Activated T-cell treated with anti-CD3 and anti-CD28 coated beads, Interleukin-2, amount 50 U/mL, for 1 hour (primary cell): Measurements from ENCODE around the gene RELN.
"Not testable (repeated sequence)": the region's sequence is repeated elsewhere in the genome, so short reads cannot be mapped to it uniquely, and the experiment has no call there.

Source experiments
- DNase-seq: peaks from one replicate; pipeline ENCODE4 v3.0.0-alpha.2; 2020

The RELN gene

DNA sequence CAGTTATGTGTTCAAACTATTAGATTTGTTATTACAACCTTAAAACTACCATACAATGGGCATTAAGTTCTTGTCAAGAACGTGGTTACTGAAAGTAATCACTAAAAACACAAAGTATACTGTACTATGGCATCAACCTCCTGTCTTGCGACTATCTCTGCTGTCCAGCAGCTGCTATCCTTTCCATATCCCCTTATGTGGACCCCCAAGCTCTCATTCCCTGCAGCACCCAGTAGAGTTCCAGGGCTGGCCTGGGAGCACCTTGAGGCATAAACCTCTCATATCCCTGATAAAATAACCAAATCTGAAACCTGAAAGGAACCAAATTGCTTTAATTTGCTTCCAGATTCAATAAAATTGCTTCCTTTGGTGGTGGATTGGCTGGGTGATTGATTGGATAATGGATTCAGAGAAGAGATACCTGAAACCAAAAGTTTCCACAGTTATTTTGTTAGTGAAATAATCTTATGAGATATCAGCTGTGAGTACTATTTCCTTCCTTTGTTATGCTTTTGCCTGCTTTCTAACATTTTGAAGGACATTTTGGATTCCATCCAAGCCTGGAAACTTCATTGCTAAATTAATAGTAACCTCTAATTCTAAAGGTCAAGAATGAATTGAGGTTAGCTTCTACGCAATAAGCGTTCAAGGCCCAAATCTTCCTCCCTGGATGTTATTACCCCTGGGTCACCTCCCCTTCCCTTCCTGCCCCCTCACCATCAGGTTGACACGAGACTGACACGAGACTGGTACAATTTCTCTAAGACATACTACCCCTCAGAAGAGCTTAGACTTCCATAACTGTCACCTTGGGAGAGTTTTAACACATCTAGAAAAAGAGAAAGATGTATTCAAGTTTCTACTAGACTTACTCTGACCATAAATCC lies 48.8 kb downstream of the RELN start:
- DNase-seq, result no peak

DNA sequence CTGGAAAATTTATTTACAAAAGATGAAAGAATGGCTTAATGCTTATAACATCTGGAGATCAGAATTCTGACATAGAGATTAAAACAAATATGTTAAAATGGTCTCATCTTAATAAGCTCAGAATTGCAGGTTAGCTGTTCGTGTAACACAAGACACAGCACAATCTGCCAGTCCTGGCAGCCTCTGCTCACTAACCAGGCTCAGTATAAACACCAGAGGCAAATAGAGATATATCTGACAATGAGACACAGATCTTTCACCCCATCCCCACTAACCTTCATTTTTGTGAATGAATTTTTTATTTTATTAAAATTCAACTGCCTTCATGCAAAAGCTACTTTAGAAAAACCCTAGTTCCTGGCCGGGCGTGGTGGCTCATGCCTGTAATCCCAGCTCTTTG lies 51.8 kb downstream of the RELN start:
- DNase-seq, result no peak

DNA sequence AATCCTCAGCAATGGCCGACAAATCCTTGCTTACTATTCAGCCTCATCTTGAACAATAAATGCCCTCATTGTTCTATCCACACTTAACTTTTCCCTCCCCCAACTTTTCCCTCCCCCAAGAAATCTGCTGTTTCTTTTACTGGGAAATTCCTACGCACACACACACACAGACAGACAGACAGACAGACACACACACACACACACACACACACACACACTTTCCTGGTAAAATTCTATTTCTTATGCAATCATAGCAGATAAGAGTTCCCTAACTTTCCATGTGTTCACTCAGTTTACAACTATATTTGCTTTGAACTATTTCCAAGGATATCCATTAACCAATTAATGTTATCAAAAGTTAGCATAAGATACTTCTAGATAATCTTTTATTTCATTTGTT lies 52.9 kb downstream of the RELN start:
- no peak for DNase-seq

DNA sequence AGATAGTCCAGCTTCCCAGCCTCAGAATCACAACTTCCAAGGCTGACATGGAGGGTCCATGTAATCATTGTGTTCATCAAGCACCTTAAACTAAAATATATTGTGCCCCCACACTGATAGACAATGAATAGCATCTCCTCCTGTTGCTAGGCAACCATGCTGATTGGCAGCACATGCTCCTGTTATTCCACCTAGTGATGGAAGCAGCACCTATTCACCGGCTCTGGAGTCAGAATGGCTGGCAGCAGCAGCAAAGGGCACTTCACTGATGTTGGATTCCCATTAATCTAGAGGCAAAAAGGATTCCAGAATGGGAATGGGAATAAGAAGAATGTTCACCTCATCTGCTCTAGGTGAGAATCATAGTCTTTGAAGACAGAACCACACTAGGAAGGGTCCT lies 55.0 kb downstream of the RELN start:
- DNase-seq, result no peak

DNA sequence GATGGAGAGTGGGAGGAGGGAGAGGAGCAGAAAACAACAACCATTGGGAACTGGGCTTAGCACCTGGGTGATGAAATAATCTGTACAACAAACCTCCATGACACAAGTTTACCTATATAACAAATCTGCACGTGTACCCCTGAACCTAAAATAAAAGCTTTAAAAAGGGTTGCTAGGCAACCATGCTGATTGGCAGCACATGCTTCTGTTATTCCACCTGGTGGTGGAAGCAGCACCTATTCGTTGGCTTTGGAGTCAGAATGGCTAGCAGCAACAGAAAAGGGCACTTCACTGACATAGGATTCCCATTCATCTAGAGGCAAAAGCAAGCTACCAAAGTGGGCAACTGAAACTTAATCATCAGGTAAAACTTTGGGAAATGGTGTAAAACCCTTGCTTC lies 57.1 kb downstream of the RELN start:
- DNase-seq, result no peak

DNA sequence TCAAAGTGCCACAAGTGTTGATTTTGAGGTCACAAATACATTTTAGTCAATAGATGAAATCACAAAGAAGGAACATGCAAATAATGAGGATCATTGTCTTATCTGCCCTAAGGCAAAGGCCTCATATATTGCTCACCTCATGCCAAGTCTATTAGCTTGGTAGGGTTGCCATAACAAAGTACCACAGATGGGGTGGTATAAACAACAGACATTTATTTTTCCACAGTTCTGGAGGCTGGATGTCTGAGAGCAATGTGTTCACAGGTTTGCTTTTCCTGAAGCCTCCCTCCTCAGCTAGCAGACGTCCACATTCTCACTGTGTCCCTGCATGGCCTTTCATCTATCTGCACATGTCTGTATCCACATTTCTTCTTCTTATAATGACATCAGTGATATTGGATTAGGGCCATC lies 59.6 kb downstream of the RELN start:
- DNase-seq, result no peak

DNA sequence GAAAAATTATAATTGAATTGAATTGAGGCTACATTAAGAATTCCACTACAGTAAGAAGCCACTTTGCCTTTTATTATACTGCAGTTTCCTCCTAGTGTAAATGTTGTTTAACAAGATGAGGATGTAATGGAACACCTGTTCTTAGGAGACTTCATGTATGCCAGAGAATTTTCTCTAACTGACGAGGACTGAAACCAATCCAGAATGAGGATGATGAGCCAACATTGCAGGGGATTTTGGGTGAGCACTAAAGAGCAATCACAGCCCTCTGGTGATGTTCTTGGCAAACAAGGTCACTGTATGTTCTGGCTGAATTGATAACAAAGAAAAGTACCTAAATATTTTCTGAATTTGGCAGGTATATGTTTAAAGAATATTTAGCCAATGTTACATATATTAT lies 60.9 kb downstream of the RELN start:
- DNase-seq, result no peak

DNA sequence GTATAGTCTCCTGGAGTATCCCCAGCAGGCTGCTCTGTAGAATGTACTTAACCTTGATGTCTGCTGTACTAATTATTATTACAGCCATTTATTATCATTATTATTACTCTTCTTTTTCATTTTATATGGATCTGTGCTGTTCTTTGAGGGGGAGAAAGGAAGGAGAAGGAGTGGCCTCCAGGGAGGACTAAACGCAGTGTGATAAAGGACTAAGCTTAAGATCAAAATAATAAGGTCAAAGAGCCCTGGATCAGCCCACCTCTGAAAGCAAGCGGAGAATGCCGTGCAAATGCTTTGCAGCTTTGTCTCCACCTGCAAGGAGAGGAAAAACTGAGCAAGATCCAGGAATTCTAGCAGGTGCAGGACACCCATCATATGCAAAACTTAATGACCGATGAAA lies 65.3 kb downstream of the RELN start:
- no peak for DNase-seq

DNA sequence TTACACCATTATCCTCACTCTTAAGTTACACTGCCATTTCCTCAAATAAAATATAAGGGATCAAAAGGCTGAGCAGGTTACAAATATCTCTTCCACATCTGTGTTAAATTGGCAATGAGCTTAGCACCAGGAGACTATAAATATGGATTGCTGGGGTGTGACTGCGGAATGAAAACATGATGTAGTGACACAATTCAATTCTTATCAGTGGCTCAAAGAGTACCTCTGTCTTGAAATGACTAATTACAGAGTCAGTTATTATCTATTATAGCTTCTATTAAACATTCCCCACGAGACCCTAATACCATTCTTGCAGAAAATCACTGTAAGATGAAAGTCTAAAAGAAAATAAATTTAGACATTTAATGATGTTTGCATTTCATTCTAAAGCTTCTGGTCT lies 67.1 kb downstream of the RELN start:
- no peak for DNase-seq

DNA sequence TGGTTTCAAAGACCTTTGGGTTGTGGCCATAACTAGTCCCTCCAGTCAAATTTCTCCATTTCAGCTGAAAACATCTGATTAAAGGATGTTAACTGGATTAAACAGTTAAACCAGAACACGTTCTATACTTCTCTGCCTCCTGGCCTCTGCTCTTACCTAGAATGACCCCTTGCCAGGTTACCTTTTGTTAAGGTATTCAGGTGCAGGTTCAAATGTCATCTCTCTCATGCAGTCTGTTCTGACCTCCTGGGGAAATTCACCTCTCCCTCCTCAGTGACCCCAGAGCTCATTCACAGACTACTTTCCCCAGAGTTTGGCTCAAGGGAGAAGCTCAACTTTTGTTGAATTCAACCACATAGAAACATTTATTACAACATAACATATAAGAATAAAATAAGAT lies 67.8 kb downstream of the RELN start:
- no peak for DNase-seq

DNA sequence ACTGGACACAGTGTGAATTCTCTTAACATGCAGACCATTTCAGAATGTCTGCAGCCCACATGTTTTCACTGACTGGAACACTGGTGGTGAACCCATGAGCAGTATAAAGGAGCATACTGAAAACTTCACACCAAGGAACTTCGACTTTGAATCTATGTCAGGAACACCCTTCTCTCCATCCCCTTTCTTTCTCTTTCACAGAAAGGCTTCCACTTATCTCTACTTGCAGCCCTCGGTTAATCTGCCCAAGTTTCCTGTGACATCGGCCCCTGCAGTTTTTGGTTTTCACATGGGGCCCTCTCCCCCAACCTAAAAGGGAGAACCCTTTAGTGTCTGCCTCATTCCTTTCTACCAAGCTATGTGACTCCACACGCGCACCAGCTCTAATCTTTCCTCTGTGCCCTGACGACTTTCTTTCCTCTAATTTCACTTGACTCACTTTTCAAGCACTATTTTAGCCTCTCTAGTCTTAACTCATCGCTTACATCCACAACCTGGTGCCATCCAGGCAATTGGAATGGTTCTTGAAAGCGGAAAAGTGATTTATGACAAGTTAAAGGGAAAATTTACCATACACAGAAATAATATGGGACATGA lies 70.1 kb downstream of the RELN start:
- DNase-seq, result no peak

DNA sequence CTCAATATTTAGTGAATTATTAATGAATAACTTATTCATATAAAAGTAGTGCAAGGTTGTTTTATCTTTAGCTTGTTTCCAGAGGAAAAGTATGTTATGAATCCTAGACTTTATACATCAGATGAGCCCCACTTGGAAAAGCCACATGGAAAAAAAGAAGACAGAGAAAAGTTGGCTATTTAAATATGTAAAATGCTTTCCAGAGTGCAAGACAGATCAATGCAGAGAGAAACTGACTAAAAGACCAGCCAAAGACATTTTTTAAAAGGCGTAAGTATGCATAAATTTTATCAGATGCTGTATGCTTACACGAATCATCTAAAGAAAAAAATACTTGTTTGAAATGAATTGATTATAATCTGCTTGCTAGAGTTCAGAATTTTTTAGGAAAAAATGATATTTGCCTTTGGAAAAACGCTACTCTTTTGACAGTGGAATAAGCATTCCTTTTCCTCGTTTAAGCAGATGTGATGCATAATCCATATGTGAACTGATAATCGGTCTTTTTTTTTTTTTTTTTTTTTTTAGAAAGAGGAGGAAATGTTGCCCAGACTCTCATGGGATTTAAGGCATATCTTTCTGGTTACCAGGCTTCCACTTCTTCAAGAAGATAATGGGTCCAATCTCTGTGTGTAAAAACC lies 70.7 kb downstream of the RELN start:
- no peak for DNase-seq

DNA sequence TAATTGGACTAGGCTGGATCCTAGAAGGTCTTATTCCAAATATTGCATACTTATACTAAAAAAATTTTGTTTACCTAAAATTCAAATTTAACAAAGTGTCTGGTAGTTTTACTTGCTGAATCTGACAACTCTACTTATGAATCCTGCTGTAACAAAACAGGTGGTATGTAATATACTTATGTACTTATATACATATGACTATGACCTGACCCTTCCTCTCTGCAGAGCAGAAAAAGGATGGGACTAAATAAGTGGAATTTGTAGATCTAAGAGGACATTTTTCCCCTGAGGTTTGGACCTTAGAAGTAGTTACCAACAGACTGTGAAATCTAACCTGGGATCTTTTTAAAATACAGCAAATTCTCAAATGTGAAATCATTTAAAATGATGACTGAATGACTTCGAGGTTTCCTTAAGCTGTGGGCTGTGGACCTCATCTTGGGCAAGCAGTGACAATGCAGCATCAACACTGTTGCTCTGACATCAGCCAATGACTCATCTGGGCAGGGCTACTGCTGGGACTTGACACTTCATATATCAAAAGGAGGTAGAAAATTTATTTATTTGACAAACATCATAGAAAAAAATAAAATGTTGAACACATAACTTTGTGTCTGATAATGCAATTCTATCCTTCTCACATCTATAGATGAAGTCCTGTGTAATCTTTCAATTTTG lies 73.6 kb downstream of the RELN start:
- DNase-seq, result no peak

DNA sequence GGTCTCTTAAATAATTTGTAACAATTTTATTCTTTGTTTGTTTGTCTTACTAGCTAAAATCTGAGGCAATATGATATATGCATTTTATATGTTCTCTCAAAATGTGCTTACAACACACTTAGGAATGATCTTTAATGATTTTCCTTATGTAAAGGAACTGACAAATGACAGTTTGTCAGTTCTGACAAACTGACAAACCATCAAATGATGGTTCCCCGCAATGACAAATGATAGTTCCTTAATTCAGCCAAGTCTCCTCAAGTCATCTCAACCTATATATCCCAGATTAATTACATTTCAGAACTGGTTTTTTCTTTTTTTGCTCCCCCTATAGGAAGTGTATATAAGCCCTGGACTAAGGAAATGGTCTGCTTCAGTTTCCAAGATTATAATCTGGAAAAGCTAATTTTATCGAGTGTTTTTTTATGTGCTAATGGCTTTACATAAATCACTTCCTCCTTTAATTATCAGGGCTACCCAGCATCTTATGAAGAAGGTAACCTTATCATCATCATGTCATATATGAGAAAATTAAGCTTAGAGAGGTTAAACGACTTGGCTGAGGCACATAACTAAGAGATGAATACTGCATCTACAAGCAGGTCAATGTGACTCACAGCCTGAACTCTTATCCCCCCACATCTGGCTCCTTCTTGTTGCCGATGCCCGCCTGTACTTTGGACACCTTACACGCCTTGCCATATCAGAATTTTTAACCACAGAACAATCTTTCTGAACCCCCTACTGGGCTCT lies 75.1 kb downstream of the RELN start:
- no peak for DNase-seq

DNA sequence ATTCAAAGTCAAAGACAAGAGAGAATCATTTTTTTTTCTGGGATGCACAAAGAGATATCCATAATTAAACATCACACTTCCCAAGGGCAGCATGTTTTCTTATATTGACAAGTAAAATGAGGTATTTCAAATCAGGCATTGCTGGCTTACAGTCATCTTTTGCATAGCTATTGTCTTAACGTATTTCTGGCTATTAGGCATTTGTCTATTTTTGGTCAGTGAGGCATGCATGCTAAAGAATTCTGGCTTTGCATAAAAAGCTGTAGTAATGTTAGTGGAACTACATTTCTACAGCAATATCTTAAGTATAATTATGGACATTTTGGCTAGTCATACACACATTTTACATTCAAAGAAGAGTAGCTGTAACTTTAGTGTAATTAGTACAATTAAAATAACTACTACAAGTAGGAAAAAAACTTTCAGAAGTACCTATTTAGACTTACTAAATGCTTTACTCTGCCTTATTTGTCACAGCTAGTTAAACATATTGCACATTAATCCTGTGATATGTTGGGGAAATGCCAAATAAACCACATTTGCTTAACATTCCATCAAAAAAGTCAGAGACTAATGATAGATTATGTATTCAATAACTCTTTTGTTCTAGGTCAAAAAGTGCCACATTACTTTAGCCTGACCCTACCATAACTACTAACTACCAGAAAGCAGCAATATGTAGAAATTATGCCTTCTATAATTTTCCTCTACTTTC lies 76.4 kb downstream of the RELN start:
- DNase-seq, result no peak

DNA sequence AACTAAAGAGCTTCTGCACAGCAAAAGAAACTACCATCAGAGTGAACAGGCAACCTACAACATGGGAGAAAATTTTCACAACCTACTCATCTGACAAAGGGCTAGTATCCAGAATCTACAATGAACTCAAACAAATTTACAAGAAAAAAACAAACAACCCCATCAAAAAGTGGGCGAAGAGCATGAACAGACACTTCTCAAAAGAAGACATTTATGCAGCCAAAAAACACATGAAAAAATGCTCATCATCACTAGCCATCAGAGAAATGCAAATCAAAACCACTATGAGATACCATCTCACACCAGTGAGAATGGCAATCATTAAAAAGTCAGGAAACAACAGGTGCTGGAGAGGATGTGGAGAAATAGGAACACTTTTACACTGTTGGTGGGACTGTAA lies 78.4 kb downstream of the RELN start:
- DNase-seq, result not testable (repeated sequence)

DNA sequence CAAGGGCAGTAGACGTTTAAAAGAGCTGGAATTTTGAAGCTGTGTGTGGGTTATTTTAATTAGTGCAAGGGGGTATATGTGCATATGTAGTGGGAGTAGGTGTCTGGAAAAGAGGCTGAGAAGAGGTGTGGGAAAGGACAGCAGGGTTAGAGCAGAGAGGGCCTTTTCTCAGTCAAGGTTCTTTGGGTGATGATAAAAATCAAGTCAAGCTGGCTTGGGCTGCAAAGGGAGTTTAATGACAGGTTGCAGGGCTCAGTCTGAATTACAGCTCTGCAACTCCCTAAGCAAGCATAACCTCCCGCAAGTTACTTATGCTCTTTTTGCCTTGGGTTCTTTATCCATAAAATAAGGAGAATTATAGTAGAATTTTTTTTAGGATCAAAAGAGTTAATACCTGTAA lies 83.5 kb downstream of the RELN start:
- DNase-seq, result no peak

DNA sequence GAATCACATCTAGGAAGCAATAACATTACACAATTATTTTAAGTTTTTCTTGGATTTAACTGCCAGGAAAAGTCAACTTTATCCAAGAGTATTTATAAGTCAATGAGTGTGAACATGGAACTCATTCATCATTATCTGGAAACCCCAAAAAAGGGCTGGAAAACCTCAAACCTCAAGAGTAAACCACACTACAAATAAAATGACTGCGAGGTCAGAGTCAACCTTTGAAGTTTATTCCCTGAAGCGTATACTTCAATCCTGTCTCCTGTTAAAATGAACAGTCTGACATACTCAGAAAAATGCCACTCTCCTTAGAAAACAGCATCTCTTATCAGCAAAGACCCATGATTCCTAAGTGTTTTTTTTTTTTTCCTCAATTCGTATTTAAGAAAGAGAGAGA lies 86.5 kb downstream of the RELN start:
- no peak for DNase-seq

DNA sequence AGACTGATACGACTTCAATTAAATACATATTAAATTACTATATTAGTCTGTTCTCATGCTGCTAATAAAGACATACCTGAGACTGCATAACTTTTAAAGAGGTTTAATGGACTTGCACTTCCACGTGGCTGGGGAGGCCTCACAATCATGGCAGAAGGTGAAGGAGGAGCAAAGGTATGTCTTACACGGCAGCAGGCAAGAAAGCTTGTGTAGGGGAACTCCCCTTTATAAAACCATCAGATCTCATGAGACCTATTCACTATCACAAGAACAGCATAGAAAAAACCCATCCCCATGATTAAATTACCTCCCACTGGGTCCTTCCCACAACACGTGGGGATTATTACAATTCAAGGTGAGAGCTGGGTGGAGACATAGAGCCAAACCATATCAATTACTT lies 92.6 kb downstream of the RELN start:
- not testable (repeated sequence) for DNase-seq

DNA sequence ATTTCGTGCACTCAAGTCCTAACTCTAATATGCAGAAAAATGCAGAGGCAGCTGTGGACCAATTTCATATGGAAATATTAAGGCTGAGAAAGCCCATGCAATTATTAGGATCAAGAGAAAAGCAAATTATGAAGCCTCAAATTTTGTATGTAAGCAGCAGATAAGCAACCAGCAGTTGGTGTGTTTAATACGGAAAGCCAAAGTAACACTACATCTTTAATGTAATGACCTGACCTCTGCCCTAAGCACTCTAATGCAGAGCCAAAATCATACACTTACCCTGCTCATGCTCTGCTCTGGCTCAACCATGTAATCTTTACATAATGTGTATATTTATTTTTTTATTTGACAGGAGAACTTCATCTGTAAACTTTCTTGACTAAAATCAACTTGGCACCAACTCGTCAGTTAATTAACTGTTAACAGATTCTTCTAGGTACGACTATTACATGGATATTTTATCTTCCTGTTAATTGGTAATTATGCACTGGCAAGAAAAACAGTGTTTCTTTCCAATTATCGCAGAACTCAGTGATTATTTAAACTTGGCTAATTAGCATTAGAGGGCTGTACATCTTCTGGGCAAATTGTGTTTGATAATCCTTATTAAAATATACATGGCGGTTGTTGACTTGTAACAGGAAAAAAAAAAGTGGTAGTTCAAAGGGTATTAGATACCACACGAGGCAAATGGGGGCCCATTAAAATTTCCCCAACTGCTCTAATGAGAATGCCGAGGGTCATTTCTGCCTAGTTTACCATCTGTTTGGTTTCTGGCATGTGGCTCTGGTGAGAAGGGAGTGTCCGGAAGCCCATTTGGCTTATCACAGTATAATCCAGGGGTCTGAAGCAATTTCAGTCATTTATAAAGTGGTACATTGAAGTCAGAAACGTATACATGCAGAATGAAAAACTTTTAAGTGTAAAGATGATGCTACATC lies 94.5 kb downstream of the RELN start:
- no peak for DNase-seq

DNA sequence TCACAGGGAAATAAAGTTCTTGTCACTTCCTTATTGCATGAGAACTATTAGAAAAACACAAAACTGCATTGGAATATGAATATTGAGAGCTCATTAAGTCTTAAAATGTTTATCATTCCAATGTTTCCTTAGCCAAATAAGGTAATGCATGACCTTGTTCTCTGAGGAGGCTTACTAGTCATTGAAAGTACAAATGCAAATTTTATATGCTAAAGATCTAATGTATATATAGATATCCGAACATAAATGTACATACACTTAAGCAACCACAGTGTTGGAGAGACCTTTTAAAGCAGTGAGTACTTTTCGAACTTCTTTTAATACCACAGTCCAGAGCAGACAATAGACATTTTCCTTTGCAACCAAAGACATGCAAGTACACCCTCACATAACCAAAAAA lies 96.1 kb downstream of the RELN start:
- DNase-seq, result no peak
